GM19452 (cell line): ENCODE results near the gene GRAMD2B.
"Not testable (repeated sequence)": the region's sequence is repeated elsewhere in the genome, so short reads cannot be mapped to it uniquely, and the experiment has no call there.

Experiments
- ATAC-seq: cut with Tn5 transposase; IDR thresholded peaks from one replicate; pipeline ENCODE4 v1.9.1; 2021; ENCODE audit not compliant: unreplicated experiment

GRAMD2B gene

GRCh38 chr5:126410623-126411022 lies 12.6 kb upstream of the GRAMD2B start:
- no peak for ATAC-seq

- ATAC-seq = no peak
These were observed 9.4 kb upstream of the GRAMD2B start for GRCh38 chr5:126413856-126414255.

- no peak for ATAC-seq
These were observed 8.2 kb upstream of the GRAMD2B start for GRCh38 chr5:126414874-126415502.

GRCh38 chr5:126415789-126416188 lies 7.4 kb upstream of the GRAMD2B start:
- ATAC-seq = no peak

- ATAC-seq = no peak
These were observed 6.8 kb upstream of the GRAMD2B start for GRCh38 chr5:126416266-126416925.

GRCh38 chr5:126417178-126417577 lies 6.0 kb upstream of the GRAMD2B start:
- no peak for ATAC-seq

- no peak for ATAC-seq
These were observed 4.1 kb upstream of the GRAMD2B start for GRCh38 chr5:126419102-126419501.

- ATAC-seq = no peak
These were observed 5.2 kb downstream of the GRAMD2B start for GRCh38 chr5:126428421-126428820.

GRCh38 chr5:126430631-126431030 lies 7.4 kb downstream of the GRAMD2B start:
- ATAC-seq = no peak

- no peak for ATAC-seq
These were observed 10.5 kb downstream of the GRAMD2B start for GRCh38 chr5:126433701-126434100.

- ATAC-seq = no peak
These were observed 12.1 kb downstream of the GRAMD2B start for GRCh38 chr5:126435261-126435660.

- ATAC-seq = no peak
These were observed 12.5 kb downstream of the GRAMD2B start for GRCh38 chr5:126435714-126436113.

- peak; percentile 3 for ATAC-seq
These were observed 14.5 kb downstream of the GRAMD2B start for GRCh38 chr5:126437721-126438120.

GRCh38 chr5:126438267-126438666 lies 15.1 kb downstream of the GRAMD2B start:
- ATAC-seq = peak; percentile 83

GRCh38 chr5:126438868-126439267 lies 15.7 kb downstream of the GRAMD2B start:
- ATAC-seq = no peak

GRCh38 chr5:126439724-126440123 lies 16.5 kb downstream of the GRAMD2B start:
- not testable (repeated sequence) for ATAC-seq

GRCh38 chr5:126441230-126441629 lies 18.0 kb downstream of the GRAMD2B start:
- ATAC-seq = no peak

GRCh38 chr5:126443374-126443851 lies 20.2 kb downstream of the GRAMD2B start:
- ATAC-seq = peak; percentile 83

GRCh38 chr5:126444137-126444536 lies 20.9 kb downstream of the GRAMD2B start:
- no peak for ATAC-seq

- ATAC-seq = no peak
These were observed 22.4 kb downstream of the GRAMD2B start for GRCh38 chr5:126445502-126446174.

- no peak for ATAC-seq
These were observed 23.5 kb downstream of the GRAMD2B start for GRCh38 chr5:126446498-126447224.
